GM23338 (cell line): ENCODE results near the gene CDCA4. TPM values are rescaled to one million over a fixed set of nuclear protein-coding genes. Genes with fewer than 3 reads are reported as not detected.

Source experiments
- ATAC-seq: fragments of 200-7000 bp; cut with Tn5 transposase; 3 replicates; pipeline ENCODE4 v1.9.1; 2020
- DNase-seq: peaks from one replicate; pipeline ENCODE4 v3.0.0-alpha.2; 2015; ENCODE audit warnings: low spot score
- H2AFZ ChIP-seq: fragments of 200-600 bp; sonication (generic); 2 replicates; pipeline ENCODE4 v1.8.0; 2016; ENCODE audit warnings: antibody characterized with exemption, mild to moderate bottlenecking, moderate library complexity
- H3F3A ChIP-seq: fragments of 200-600 bp; sonication (generic); replicated peaks from 2 replicates; pipeline ENCODE4 v1.8.0; 2017; ENCODE audit warnings: antibody characterized with exemption, mixed run types, low read depth
- H3K27ac ChIP-seq: fragments of 200-600 bp; sonication (generic); 2 replicates; pipeline ENCODE4 v1.6.1; 2016; ENCODE audit warnings: low read depth
- H3K27me3 ChIP-seq: fragments of 200-600 bp; sonication (generic); 2 replicates; pipeline ENCODE4 v1.8.0; 2016; ENCODE audit warnings: mild to moderate bottlenecking, mixed run types, moderate library complexity; ENCODE audit not compliant: insufficient read depth
- H3K36me3 ChIP-seq: fragments of 200-600 bp; sonication (generic); 2 replicates; pipeline ENCODE4 v1.8.0; 2016; ENCODE audit warnings: mild to moderate bottlenecking; ENCODE audit not compliant: insufficient read depth
- H3K4me1 ChIP-seq: fragments of 200-600 bp; sonication (generic); 2 replicates; pipeline ENCODE4 v1.8.0; 2016; ENCODE audit warnings: mild to moderate bottlenecking, moderate library complexity; ENCODE audit not compliant: insufficient read depth
- H3K4me2 ChIP-seq: fragments of 200-600 bp; sonication (generic); 2 replicates; pipeline ENCODE4 v1.7.1; 2017; ENCODE audit warnings: mixed run types
- H3K4me3 ChIP-seq: fragments of 200-600 bp; sonication (generic); 2 replicates; pipeline ENCODE4 v1.6.1; 2016; ENCODE audit warnings: mixed run types
- H3K79me2 ChIP-seq: fragments of 200-600 bp; sonication (generic); replicated peaks from 2 replicates; pipeline ENCODE4 v1.8.0; 2017; ENCODE audit warnings: mild to moderate bottlenecking; ENCODE audit not compliant: insufficient read depth
- H3K9me2 ChIP-seq: fragments of 200-600 bp; sonication (generic); 2 replicates; pipeline ENCODE4 v1.8.0; 2017; ENCODE audit not compliant: insufficient read depth
- H4K20me1 ChIP-seq: fragments of 200-600 bp; sonication (generic); replicated peaks from 2 replicates; pipeline ENCODE4 v1.8.0; 2017; ENCODE audit warnings: mild to moderate bottlenecking; ENCODE audit not compliant: insufficient read depth
- H3K27ac Mint-ChIP-seq: 2 replicates; pipeline ENCODE4 v1.8.0; 2020; ENCODE audit warnings: inconsistent platforms, mild to moderate bottlenecking, moderate library complexity, mixed read lengths
- H3K27me3 Mint-ChIP-seq: 3 replicates; pipeline ENCODE4 v1.8.0; 2022; ENCODE audit warnings: low read depth, mild to moderate bottlenecking, moderate library complexity, mixed read lengths, inconsistent platforms; ENCODE audit not compliant: insufficient read depth, poor library complexity
- H3K36me3 Mint-ChIP-seq: 3 replicates; pipeline ENCODE4 v1.8.0; 2021; ENCODE audit warnings: low read depth, mild to moderate bottlenecking, inconsistent platforms, moderate library complexity, mixed read lengths
- H3K4me1 Mint-ChIP-seq: 3 replicates; pipeline ENCODE4 v1.8.0; 2020; ENCODE audit warnings: mild to moderate bottlenecking, inconsistent platforms, mixed read lengths
- H3K4me3 Mint-ChIP-seq: 3 replicates; pipeline ENCODE4 v1.8.0; 2021; ENCODE audit warnings: moderate library complexity, mild to moderate bottlenecking, inconsistent platforms, mixed read lengths
- H3K9me3 Mint-ChIP-seq: 3 replicates; pipeline ENCODE4 v1.8.0; 2020; ENCODE audit warnings: moderate library complexity, mild to moderate bottlenecking, inconsistent platforms, mixed read lengths
- CREB1 ChIP-seq: fragments of 250-450 bp; sonication (Bioruptor Pico); IDR thresholded peaks from 2 replicates; pipeline ENCODE4 v1.5.0; 2020; ENCODE audit warnings: low read depth, mild to moderate bottlenecking, moderate library complexity
- CTCF ChIP-seq, 2 experiments: fragments of 200-600 bp in 1 of 2; sonication (generic) in 1 of 2; conservative IDR thresholded peaks; 2 replicates each; pipeline versions ENCODE4 v1.5.1 to v1.6.1; 2016 to 2017; ENCODE audit warnings: antibody characterized with exemption in 2 of 2, low read depth in 2 of 2, mild to moderate bottlenecking in 2 of 2, moderate library complexity in 1 of 2
- ETS1 ChIP-seq: IDR thresholded peaks from 2 replicates; pipeline ENCODE4 v1.6.1; 2016; ENCODE audit warnings: antibody characterized with exemption
- EZH2 ChIP-seq: fragments of 200-600 bp; sonication (generic); IDR thresholded peaks from one replicate; pipeline ENCODE4 v1.8.0; 2017; ENCODE audit warnings: antibody characterized with exemption, mild to moderate bottlenecking, low read depth; ENCODE audit not compliant: unreplicated experiment
- EZH2phosphoT487 ChIP-seq: fragments of 200-600 bp; sonication (generic); IDR thresholded peaks from one replicate; pipeline ENCODE4 v1.8.1; 2018; ENCODE audit warnings: antibody characterized with exemption; ENCODE audit not compliant: unreplicated experiment
- JUNB ChIP-seq: IDR thresholded peaks from one replicate; pipeline ENCODE4 v1.6.1; 2016; ENCODE audit warnings: antibody characterized with exemption; ENCODE audit not compliant: unreplicated experiment
- NANOG ChIP-seq: IDR thresholded peaks from 2 replicates; pipeline ENCODE4 v1.6.1; 2016; ENCODE audit warnings: antibody characterized with exemption, borderline replicate concordance
- POLR2AphosphoS5 ChIP-seq: IDR thresholded peaks from 2 replicates; pipeline ENCODE4 v1.6.1; 2016; ENCODE audit warnings: antibody characterized with exemption, low read depth
- REST ChIP-seq: IDR thresholded peaks from one replicate; pipeline ENCODE4 v1.6.1; 2018; ENCODE audit warnings: antibody characterized with exemption; ENCODE audit not compliant: unreplicated experiment
- STAT1 ChIP-seq: IDR thresholded peaks from one replicate; pipeline ENCODE4 v1.6.1; 2016; ENCODE audit warnings: antibody characterized with exemption; ENCODE audit not compliant: unreplicated experiment
- ZNF114 ChIP-seq: fragments of 250-450 bp; sonication (Bioruptor Pico); IDR thresholded peaks from 2 replicates; pipeline ENCODE4 v1.5.0; 2020; ENCODE audit warnings: mild to moderate bottlenecking, moderate library complexity
- ZNF331 ChIP-seq: fragments of 250-450 bp; sonication (Bioruptor Pico); IDR thresholded peaks from 2 replicates; pipeline ENCODE4 v1.5.0; 2020; ENCODE audit warnings: low read depth, mild to moderate bottlenecking, moderate library complexity
- ZNF462 ChIP-seq: fragments of 250-450 bp; sonication (Bioruptor Pico); IDR thresholded peaks from 2 replicates; pipeline ENCODE4 v1.5.0; 2020; ENCODE audit warnings: mild to moderate bottlenecking, moderate library complexity
- polyA plus RNA-seq: library from polyadenylated mRNA; unstranded; fragments of >200 nt; fragmentation: Nextera tagmentation; extraction: Ambion mirVana; gene quantifications from 2 replicates; pipeline ENCODE4 v1.2.1, GENCODE V29; 2016
- total RNA-seq: library from RNA; depleted of rRNA; stranded (reverse); fragments of >200 nt; shearing (Covaris generic); gene quantifications from 2 replicates; pipeline ENCODE4 v1.2.3, GENCODE V29; 2014

Gene CDCA4
- total and polyA plus RNA-seq, 2 experiments from 2014 or later = 32.6 to 70.7 TPM

- Histone ChIP-seq H2AFZ (peak overlapping the region; percentile 94; the same call in 1 of the 2 replicates), H3K9me2 (no peaks in the 10 kb centered on the region), H3F3A (no peaks in the 10 kb centered on the region), H3K27me3 (peaks cover 34% of the 10 kb centered on the region), H3K4me2 (peak overlapping the region; percentile 90), H3K27ac (no peak overlapping the region), H3K4me1 (peaks cover 4% of the 10 kb centered on the region; the same call in 1 of the 2 replicates), H4K20me1 (no peaks in the 10 kb centered on the region), H3K4me3 (peak overlapping the region; percentile 64), H3K36me3 (no peaks in the 10 kb centered on the region), H3K79me2 (no peaks in the 10 kb centered on the region)
- Mint-ChIP-seq H3K9me3 (no peaks in the 10 kb centered on the region), H3K36me3 (no peaks in the 10 kb centered on the region), H3K4me3 (peak overlapping the region; percentile 71), H3K27ac (no peak overlapping the region), H3K4me1 (peaks cover 9% of the 10 kb centered on the region; the same call in 2 of the 3 replicates), H3K27me3 (peaks cover 36% of the 10 kb centered on the region)
- DNase-seq = no peak
- TF ChIP-seq ZNF114 (CRISPR knock-in tag) = no peak
- TF ChIP-seq POLR2AphosphoS5 = no peak
- no peak for TF ChIP-seq NANOG
- no peak for TF ChIP-seq EZH2phosphoT487
- TF ChIP-seq STAT1 = no peak
- TF ChIP-seq JUNB = no peak
- no peak for TF ChIP-seq CTCF (conservative IDR thresholded peaks at IDR 0.05; ENCODE audit: low read depth in 2 of 2)
- TF ChIP-seq REST = no peak
- no peak for TF ChIP-seq ZNF462 (CRISPR knock-in tag)
- TF ChIP-seq ZNF331 (CRISPR knock-in tag) = no peak
- no peak for TF ChIP-seq CREB1
- no peak for TF ChIP-seq ETS1
- TF ChIP-seq EZH2 = no peak
- ATAC-seq = peak; percentile 13
Observed at GRCh38 chr14:104978746-104979691, 41.9 kb downstream of the CDCA4 start.
